ENCODE data around the gene FBXW4.

The FBXW4 gene

DNA sequence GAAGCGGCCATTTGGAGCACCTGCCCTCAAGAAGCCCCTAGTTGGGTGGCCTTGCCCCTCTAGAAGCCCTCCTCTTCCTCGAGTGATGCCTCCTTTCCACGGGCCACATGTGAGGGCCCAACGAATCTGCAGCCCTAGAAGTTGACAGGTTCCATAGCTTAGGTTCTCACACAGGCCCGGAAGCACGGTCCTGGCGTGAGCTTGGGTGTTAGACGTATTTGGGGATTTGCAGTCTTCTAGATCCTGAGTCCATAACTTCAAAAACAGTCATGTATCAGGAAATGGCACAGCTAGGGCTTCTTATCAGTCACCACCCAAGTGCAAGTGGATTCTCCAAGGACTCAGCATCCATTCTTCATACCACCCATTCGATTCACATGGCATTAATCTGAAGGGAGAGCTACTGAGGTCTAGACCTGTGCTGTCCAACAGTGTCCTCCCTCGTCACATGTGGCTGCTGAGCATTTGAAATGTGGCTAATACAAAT, 477 bp upstream of the FBXW4 start:
- no peak for DNase-seq

DNA sequence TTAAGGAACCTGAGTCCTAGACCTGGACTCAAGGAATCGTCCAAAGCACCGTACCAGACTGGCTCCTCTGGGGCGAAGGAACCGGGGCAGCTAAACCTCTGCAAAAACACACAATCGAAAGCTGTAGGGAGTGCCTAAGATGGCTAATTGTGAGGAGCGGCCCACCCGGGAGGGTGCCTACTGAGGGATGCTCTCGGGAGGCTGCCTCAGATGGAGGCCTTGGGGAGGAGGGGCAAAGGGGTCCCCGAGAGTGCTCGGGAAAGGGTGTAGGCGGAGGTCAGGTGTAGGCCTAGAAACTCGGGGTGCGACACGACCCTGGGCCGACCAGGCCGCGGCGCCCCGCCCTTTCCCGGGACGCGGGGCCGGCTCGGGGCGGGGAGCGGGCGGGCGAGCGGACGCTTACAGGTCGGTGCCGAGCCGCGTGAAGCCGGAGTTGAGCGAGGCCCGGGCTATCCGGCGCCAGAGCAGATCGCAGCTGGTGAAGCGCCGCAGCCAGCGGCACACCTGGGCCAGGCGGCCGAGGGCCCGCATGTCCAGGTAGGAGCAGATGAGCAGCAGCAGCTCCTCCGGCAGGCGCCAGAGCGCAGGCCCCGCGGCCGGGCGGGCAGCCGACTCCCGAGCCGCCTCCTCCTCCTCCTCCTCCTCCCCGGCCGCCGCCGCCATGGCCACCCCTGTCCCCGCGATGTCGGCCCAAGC, 844 bp downstream of the FBXW4 start:
- peak; percentile 61 to 70 for DNase-seq

DNA sequence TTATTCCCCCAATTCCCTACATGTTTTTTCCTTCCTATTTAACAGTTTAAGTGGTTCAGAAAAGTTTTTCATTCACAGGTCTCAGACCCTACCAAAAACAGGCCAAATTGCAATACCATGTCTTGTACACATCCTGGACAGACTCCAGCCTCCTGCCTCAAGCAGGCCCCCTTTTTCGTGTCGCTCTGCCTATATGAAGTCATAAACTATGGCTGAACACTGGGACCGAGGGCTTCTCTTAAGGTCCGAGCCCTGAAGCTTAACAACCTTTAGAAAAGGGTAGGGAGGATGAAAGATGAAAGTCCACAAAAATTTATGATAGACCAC, 1.4 kb downstream of the FBXW4 start:
- no peak for DNase-seq

DNA sequence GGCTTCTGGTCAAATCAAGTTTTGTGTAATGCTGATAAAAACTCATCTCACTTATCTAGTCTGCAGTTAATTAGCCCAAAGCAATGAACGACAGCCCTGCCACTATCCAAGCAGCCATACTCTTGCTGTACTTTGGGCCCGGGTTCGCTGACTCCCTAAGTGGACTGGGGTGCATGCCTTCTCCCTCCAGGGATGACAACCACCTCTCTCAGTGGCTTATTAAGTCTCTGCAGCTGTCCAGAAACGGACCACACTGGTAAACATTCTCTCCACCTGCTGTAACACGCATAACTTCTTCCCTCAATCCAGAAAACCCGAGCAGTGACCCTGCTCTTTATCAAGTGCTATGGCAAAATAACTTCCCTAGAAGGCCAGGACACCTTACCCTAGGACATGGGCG, 3.9 kb downstream of the FBXW4 start:
- no peak for DNase-seq

GRCh38 chr10:101690461-101690860, 4.5 kb downstream of the FBXW4 start:
- DNase-seq, result no peak

- no peak for DNase-seq
Observed at GRCh38 chr10:101687071-101687658, 7.8 kb downstream of the FBXW4 start.

- DNase-seq, result no peak
Observed at GRCh38 chr10:101686133-101686925, 8.6 kb downstream of the FBXW4 start.

DNA sequence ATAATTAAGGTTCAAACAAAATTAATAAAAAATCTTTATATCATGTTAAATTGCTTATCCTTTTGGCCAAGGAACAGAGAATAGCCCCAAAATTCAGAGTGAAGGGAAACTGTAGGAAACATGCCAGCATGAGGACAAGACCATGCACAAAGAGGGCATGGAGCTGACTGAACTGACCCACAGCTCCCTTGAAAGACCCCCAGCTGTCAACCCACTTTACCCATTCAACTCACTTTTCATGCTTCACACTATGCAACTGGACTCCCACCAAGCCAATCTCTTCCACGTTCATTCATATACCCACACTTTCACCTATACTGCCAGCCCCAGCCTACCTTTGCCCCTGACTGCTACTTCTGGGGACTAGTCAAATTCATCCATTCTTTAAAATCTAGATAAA, 10.2 kb downstream of the FBXW4 start:
- DNase-seq, result no peak

DNA sequence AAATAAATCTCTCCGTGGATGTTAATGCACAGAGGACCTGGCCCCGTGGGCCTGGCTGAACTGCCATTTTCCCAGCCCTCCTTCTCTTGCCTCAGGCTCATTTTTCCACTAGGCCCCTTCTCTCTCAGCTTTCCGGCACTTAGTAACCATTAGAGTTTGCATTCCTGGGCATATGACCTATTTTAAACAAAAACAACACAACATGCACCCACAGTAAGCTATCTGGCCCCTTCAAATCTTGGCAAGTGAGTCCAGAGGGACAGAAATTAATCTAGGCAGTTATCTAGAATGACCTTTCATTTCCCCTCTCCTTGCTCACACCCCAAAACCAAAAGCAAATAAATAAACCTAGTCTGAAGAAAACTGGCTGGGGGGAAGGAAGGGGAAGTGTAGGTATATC, 11.7 kb downstream of the FBXW4 start:
- no peak for DNase-seq

GRCh38 chr10:101682172-101682825, 12.7 kb downstream of the FBXW4 start:
- no peak for DNase-seq

GRCh38 chr10:101676565-101676964, 18.4 kb downstream of the FBXW4 start:
- no peak for DNase-seq

- DNase-seq, result no peak
Observed at GRCh38 chr10:101675115-101675514, 19.9 kb downstream of the FBXW4 start.

- DNase-seq, result no peak
Observed at GRCh38 chr10:101672536-101672935, 22.4 kb downstream of the FBXW4 start.

DNA sequence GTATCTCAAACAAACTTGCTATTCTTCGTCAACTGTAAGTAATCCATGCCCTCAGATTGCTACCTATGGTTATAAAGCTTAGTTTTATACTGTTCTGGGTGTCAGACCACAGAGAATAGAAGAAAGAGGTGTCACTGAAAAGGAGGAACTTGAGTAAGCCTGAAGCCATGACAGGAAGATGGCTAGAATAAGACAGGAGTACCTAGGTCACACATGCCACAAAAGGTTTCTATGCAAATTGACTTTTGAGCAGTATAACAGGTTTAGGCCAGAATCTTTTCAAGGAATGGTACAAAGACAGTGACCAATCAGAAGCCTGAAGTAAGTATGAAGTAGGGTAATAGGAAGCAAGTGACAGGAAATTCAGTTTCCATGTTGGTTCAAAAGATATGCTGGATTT, 23.5 kb downstream of the FBXW4 start:
- no peak for DNase-seq

DNA sequence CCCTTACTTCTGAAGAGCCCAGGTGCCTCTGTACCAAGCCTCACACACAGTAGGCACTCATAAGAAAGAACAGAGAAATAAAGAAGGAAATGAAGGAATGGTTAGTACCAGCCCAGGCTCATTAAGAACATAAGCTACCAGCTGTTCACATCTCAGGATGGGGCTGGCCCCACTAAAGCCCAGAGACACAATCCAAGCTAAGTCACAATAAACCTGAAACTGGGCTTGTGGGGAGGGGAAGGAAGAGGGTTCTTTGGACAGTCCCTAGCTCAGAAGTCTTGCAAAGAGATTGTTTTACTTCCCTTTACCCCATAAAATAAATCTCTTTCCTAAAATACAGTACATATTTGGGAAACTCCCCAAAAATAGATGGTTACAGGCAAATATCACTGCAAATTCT, 24.3 kb downstream of the FBXW4 start:
- DNase-seq, result no peak

GRCh38 chr10:101669181-101669580, 25.8 kb downstream of the FBXW4 start:
- DNase-seq, result no peak

DNA sequence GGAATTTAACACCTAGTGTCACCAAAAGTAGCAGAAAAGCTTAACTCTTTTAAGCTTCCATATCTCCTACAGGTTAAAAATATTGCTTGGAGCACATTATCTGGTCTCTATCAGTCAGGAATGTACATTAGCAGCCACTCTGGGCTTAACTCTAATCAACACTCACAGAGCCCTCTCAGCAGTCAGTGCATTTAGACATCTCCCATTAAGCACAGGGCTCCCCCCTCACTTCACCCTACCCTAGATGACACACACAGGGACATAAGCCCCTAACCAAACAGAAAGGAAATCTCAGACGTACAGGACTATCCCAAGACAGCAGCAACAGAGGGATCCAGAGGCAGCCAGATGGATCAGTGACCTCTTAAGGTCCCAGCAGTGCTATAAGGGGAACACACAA, 26.4 kb downstream of the FBXW4 start:
- DNase-seq, result no peak

- DNase-seq, result no peak
Observed at GRCh38 chr10:101666083-101666482, 28.9 kb downstream of the FBXW4 start.

DNA sequence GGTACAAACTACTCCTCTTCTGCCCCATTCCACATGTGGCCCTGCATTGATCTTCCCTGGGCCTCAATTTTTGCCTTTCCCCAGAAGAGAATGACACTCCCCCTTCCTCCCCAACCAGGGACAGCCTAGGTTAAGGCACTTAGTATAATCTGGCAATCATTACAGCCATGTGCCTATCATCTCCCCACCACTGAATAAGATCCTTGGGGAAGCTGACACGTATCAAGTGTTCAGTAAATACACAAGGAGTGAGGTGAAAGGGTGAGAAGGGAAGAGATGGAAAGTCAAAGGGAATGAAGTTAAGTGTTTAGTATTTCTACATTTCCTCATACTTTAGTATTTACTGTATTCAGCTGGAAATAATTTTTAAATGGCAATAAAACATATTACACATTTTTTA, 31.9 kb downstream of the FBXW4 start:
- no peak for DNase-seq

DNA sequence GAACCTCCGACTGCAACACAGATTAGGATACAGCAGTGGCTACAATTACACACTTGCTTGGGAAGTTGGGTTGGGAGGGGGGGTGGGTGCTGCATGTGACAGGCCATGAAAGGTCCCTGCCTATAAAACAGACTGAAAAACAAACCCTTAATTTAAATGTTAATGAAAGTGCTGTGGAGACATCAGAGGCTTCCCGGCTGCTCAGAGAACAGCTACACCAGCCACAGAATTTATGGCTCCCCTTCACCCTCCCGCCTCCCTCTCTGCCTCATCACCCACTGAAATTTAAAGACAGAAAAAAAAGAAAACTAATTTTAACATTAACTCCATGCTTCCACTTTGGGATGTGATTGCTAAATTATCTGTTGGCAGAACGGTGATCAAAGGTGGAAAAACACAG, 34.7 kb downstream of the FBXW4 start:
- DNase-seq, result no peak

- no peak for DNase-seq
Observed at GRCh38 chr10:101658975-101659374, 36.0 kb downstream of the FBXW4 start.

DNA sequence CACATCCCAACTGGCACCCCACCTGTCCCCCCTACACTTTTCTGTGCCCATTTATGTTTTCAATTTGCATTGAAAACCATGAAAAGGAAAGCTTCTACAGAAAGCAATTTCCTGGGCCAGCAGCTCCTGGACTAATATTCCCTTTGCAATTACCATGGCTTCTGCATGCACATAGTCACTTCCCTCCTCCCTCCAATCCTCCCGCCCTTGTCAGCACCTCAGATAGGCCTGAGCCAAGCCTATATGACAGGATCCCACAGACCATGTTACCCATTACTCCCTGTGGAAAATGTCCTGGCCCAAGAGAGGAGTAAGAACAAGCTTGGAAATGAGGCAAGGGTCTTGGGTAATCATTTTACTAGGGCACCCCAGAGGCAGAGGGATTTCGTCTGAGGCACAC, 38.1 kb downstream of the FBXW4 start:
- DNase-seq, result no peak

GRCh38 chr10:101655570-101655969, 39.4 kb downstream of the FBXW4 start:
- no peak for DNase-seq

GRCh38 chr10:101653536-101653935, 41.4 kb downstream of the FBXW4 start:
- no peak for DNase-seq
